Choroid plexus epithelial cell (primary cell): ENCODE data around the gene TNNI3K.
A peak's percentile ranks its signal among the peaks of the same experiment; 100 is the strongest.

Experiments
- DNase-seq: peaks from one replicate; pipeline ENCODE4 v3.0.0-alpha.2; 2010; ENCODE audit warnings: low read depth
- H3K4me3 ChIP-seq: 2 replicates; pipeline ENCODE4 v1.5.1; 2011; ENCODE audit warnings: low read depth, mild to moderate bottlenecking, control low read depth, low read length, moderate library complexity
- CTCF ChIP-seq: conservative IDR thresholded peaks from 2 replicates; pipeline ENCODE4 v1.5.1; 2011; ENCODE audit warnings: low read depth, mild to moderate bottlenecking, control low read depth, inconsistent platforms, low read length, moderate library complexity

Gene TNNI3K

GRCh38 chr1:74530892-74531291 lies 295.7 kb downstream of the TNNI3K start:
- TF ChIP-seq CTCF, result no peak
- no peak overlapping the region for H3K4me3 ChIP-seq
- no peak for DNase-seq

DNA sequence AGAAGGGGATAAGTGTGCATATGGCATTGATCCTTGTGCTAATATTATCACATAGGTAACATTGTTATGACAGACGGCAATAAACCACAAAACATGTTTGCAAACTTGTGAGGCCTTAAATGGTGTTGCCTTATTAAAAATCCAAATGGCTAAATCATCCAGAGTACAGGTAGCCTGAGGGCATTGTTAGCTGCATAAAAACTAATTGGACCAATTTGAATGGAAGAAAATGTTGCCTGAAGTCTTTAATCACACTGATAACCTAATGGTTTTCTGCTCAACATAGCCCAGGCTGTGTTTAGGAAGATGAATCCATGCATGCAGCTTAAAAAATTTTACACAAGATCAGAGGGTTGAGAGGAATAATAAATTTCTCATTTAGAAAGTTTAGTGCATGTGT lies 296.6 kb downstream of the TNNI3K start:
- H3K4me3 ChIP-seq, result no peak overlapping the region
- no peak for DNase-seq
- TF ChIP-seq CTCF, result no peak

GRCh38 chr1:74534241-74534640 lies 299.1 kb downstream of the TNNI3K start:
- TF ChIP-seq CTCF, result no peak
- peak; percentile 1 for DNase-seq
- H3K4me3 ChIP-seq, result no peak overlapping the region

- H3K4me3 ChIP-seq, result no peak overlapping the region
- TF ChIP-seq CTCF, result no peak
- no peak for DNase-seq
These were observed 310.6 kb downstream of the TNNI3K start for GRCh38 chr1:74545821-74546220.

DNA sequence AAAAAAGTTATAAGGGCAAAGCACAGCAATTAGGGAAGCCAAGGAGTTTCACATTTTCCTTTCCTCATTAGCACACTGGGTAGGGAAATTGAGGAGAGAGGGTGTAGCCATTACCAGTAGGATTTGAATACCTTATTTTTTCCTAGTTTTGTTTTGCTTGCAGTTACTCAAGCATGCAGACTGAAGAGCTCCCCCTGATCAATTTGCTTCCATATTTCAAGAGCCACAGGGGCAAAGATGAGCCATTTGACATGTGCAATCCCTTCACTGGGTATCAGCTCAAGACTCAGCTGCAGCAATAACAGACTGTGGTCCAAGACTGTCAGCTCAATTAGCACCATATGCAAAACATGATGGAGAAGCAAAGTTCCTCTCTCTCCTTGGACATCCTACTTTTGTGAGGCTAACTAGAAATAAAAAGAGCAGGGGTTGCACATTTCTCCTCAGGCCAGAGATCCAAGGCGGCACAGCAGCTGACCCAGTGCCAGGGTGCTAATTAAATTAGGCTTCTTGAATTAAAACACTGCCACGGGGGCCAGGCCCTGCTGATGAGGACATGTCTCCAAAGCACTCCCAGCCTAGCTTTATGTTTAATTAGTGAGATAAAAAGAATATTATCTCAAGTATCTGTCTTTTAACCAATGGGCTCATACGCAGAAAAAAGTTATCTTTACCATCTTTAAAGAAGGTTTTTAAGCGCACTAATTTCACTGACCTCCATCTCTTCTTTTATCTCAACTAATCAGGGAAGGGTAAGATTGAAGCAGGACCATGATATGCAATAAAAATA lies 314.0 kb downstream of the TNNI3K start:
- no peak for TF ChIP-seq CTCF
- no peak for DNase-seq
- no peak overlapping the region for H3K4me3 ChIP-seq

DNA sequence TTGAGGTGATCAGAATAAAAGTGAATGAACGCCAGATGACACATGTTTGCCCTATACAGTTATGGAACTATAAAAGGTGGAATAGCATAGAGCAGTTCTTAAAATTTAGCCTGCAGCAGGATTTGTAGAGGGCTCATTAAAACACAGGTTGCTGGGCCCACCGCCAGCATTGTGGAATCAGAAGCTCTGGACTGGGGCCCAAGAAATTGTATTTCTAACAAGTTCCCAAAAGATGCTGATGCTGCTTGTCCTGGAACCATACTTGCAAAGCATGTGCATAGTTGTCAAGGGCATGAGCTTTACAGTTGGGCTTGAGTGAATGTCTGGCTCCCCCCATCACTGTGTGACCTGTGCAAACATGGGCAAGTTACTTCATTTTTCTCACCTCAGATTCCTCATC lies 314.7 kb downstream of the TNNI3K start:
- H3K4me3 ChIP-seq, result no peak overlapping the region
- no peak for DNase-seq
- TF ChIP-seq CTCF, result no peak
